K562 (cell line): Measurements from ENCODE around the gene PRKAG2. TPM values are rescaled to one million over a fixed set of nuclear protein-coding genes. Genes with fewer than 3 reads are reported as not detected.

ENCODE experiments used
- ATAC-seq: fragments of 200-7000 bp; cut with Tn5 transposase; 3 replicates; pipeline ENCODE4 v1.9.1; 2020; ENCODE audit warnings: moderate library complexity
- BruUV-seq: library from RNA; stranded (reverse); fragments of 400-500 nt; replicated peaks from 2 replicates; lab custom pipeline; 2021; lab: Mats Ljungman, UMichigan
- CTCF ChIA-PET: fragments of 300-600 bp; formaldehyde crosslinking; extraction: SDS; loops from one replicate; lab custom pipeline; 2021; ENCODE audit warnings: low intra/inter-chr PET ratio; lab: Yijun Ruan, JAX
- POLR2A ChIA-PET: fragments of 300-600, 350-650 bp; sonication (Branson Sonifier 250); formaldehyde crosslinking; extraction: SDS; loops from one replicate; lab custom pipeline; 2021; ENCODE audit warnings: antibody characterized with exemption, inconsistent platforms; lab: Yijun Ruan, JAX
- DNase-seq, 4 experiments: peaks; one replicate each; pipeline versions ENCODE4 v3.0.0 to v3.0.0-alpha.2; 2011 to 2018; ENCODE audit warnings: low spot score in 3 of 4, mixed read lengths in 3 of 4; ENCODE audit errors: extremely low read depth in 1 of 4
- FAIRE-seq: peaks from 2 replicates; lab custom pipeline; 2011; peaks lifted over from hg19 to GRCh38; lab: Jason Lieb, UNC
- H2AFZ ChIP-seq: 2 replicates; pipeline ENCODE4 v1.6.0; 2011; ENCODE audit warnings: low read depth, low read length, control low read depth, inconsistent platforms
- H3K27ac ChIP-seq: fragments of 200-600 bp; 3 replicates; pipeline ENCODE4 v1.8.0; 2011; ENCODE audit warnings: low read depth, mild to moderate bottlenecking, control low read depth, inconsistent platforms, low read length, moderate library complexity, mixed read lengths; ENCODE audit errors: extremely low read depth
- H3K27me3 ChIP-seq, 2 experiments: fragments of 300-600 bp in 1 of 2; 2 replicates in 1 of 2; 3 replicates in 1 of 2; pipeline versions ENCODE4 v1.6.0 to v1.8.0; 2011; ENCODE audit warnings: inconsistent platforms in 2 of 2, low read length in 2 of 2, mild to moderate bottlenecking in 1 of 2, mixed read lengths in 1 of 2, moderate library complexity in 1 of 2; ENCODE audit not compliant: control insufficient read depth in 2 of 2, insufficient read depth in 2 of 2
- H3K36me3 ChIP-seq: fragments of 300-600 bp; 3 replicates; pipeline ENCODE4 v1.8.0; 2011; ENCODE audit warnings: mild to moderate bottlenecking, low read length, inconsistent platforms; ENCODE audit not compliant: control insufficient read depth, insufficient read depth
- H3K4me1 ChIP-seq, 2 experiments: fragments of 200-600 bp in 1 of 2; replicated peaks in 1 of 2; 2 replicates in 1 of 2; 3 replicates in 1 of 2; pipeline versions ENCODE4 v1.5.1 to v1.8.0; 2011; ENCODE audit warnings: inconsistent platforms in 2 of 2, low read length in 2 of 2, mild to moderate bottlenecking in 1 of 2, mixed read lengths in 1 of 2, moderate library complexity in 1 of 2; ENCODE audit not compliant: control insufficient read depth in 2 of 2, insufficient read depth in 2 of 2
- H3K4me2 ChIP-seq: 2 replicates; pipeline ENCODE4 v1.6.1; 2011; ENCODE audit warnings: low read length, control low read depth, inconsistent platforms, mixed read lengths; ENCODE audit not compliant: insufficient read depth
- H3K4me3 ChIP-seq: fragments of 200-600 bp; sonication (generic), shearing (Covaris generic); 2 replicates; pipeline ENCODE4 v1.5.1; 2016; ENCODE audit warnings: control low read depth, inconsistent platforms
- H3K79me2 ChIP-seq: fragments of 200-600 bp; 3 replicates; pipeline ENCODE4 v1.8.0; 2011; ENCODE audit warnings: low read length, inconsistent platforms; ENCODE audit not compliant: control insufficient read depth, insufficient read depth
- H3K9ac ChIP-seq, 2 experiments: 2 replicates each; pipeline versions ENCODE4 v1.6.0 to v1.6.1; 2011; ENCODE audit warnings: low read depth in 2 of 2, low read length in 2 of 2, control low read depth in 1 of 2, inconsistent platforms in 1 of 2, mild to moderate bottlenecking in 1 of 2, mixed read lengths in 1 of 2; ENCODE audit not compliant: insufficient read depth in 1 of 2
- H3K9me1 ChIP-seq: one replicate; pipeline ENCODE4 v1.6.0; 2011; ENCODE audit warnings: inconsistent platforms, mild to moderate bottlenecking, low read length, moderate library complexity; ENCODE audit not compliant: control insufficient read depth, insufficient read depth
- H3K9me3 ChIP-seq: replicated peaks from 2 replicates; pipeline ENCODE4 v1.5.1; 2011; ENCODE audit warnings: low read depth, low read length, inconsistent platforms; ENCODE audit not compliant: control insufficient read depth, insufficient read depth
- H4K20me1 ChIP-seq: replicated peaks from 2 replicates; pipeline ENCODE4 v1.6.1; 2011; ENCODE audit warnings: low read length, inconsistent platforms, mixed read lengths; ENCODE audit not compliant: control insufficient read depth, insufficient read depth
- ARID2 ChIP-seq: fragments of 450-650 bp; IDR thresholded peaks from 2 replicates; pipeline ENCODE4 v1.6.1; 2017; ENCODE audit warnings: antibody characterized with exemption, mild to moderate bottlenecking
- BACH1 ChIP-seq: fragments of 200-800 bp; sonication (Bioruptor generic); IDR thresholded peaks from 2 replicates; pipeline ENCODE4 v1.6.1; 2016; ENCODE audit warnings: missing genetic modification characterization, missing compliant biosample characterization
- CBFA2T2 ChIP-seq: fragments of 450-650 bp; conservative IDR thresholded peaks from 2 replicates; pipeline ENCODE4 v1.6.1; 2017; ENCODE audit warnings: mild to moderate bottlenecking
- CCAR2 ChIP-seq: fragments of 200-400 bp; formaldehyde crosslinking; IDR thresholded peaks from 2 replicates; pipeline ENCODE4 v1.6.1; 2017; ENCODE audit warnings: mild to moderate bottlenecking, low read depth, low read length
- E2F3 ChIP-seq: fragments of 250-450 bp; sonication (Bioruptor Pico); IDR thresholded peaks from 2 replicates; pipeline ENCODE4 v1.4.0; 2020; ENCODE audit warnings: mild to moderate bottlenecking
- ELK3 ChIP-seq: fragments of 450-650 bp; formaldehyde crosslinking; IDR thresholded peaks from 2 replicates; pipeline ENCODE4 v1.4.0; 2020; ENCODE audit warnings: mild to moderate bottlenecking
- HIVEP1 ChIP-seq: fragments of 250-450 bp; sonication (Bioruptor Pico); IDR thresholded peaks from 2 replicates; pipeline ENCODE4 v1.4.0; 2020; ENCODE audit warnings: mild to moderate bottlenecking
- KAT2B ChIP-seq: IDR thresholded peaks from one replicate; pipeline ENCODE4 v1.6.1; 2012; ENCODE audit warnings: low read depth, mild to moderate bottlenecking, control low read depth, inconsistent platforms, low read length, moderate library complexity
- POLR3G ChIP-seq: IDR thresholded peaks from 2 replicates; pipeline ENCODE4 v1.6.1; 2011; ENCODE audit not compliant: insufficient read length, insufficient replicate concordance; ENCODE audit errors: extremely low read depth
- RBM22 ChIP-seq: fragments of 200-400 bp; formaldehyde crosslinking; IDR thresholded peaks from 2 replicates; pipeline ENCODE4 v1.6.1; 2018; ENCODE audit warnings: low read length, low read depth; ENCODE audit not compliant: poor library complexity, severe bottlenecking
- SREBF2 ChIP-seq: sonication (generic); formaldehyde crosslinking; IDR thresholded peaks from 2 replicates; pipeline ENCODE4 v1.4.0; 2020; ENCODE audit warnings: mild to moderate bottlenecking, missing genetic modification reagents
- ZNF644 ChIP-seq: fragments of 200-800 bp; sonication (Bioruptor generic); IDR thresholded peaks from 2 replicates; pipeline ENCODE4 v1.6.1; 2016; ENCODE audit warnings: low read depth, missing genetic modification characterization, missing compliant biosample characterization
- WGBS: fragments of 100-300 bp; shearing (Covaris generic); methylation state at CpG from one replicate; pipeline ENCODE4 v1.1.6; 2016; ENCODE audit warnings: low coverage, mixed read lengths; ENCODE audit not compliant: insufficient coverage; ENCODE audit errors: missing lambda C conversion rate; 5-methylcytosine and 5-hydroxymethylcytosine counted together
- in situ Hi-C: fragments of 300-500 bp; cut with MboI; formaldehyde crosslinking; loops from 4 replicates; pipeline ENCODE4 v1.15.0; 2018; ENCODE audit warnings: inconsistent platforms, mixed read lengths
- intact Hi-C: fragments of 100-400 bp; cut with micrococcal nuclease; formaldehyde crosslinking; loops from 2 replicates; pipeline ENCODE4 v1.14.2; 2022
- polyA plus RNA-seq, 8 experiments: library from polyadenylated mRNA; depleted of rRNA in 4 of 8; stranded (reverse) in 5 of 8; unstranded in 3 of 8; fragments of >200 nt; fragmentation: Nextera tagmentation in 2 of 8; fragmentation: Illumina TruSeq in 1 of 8; extraction: Ambion mirVana in 2 of 8; extraction: Trizol in 1 of 8; gene quantifications; 2 replicates each; pipeline versions ENCODE4 v1.2.1 to v1.2.3, GENCODE V29; 2011 to 2014; ENCODE audit warnings: inconsistent platforms in 1 of 8, missing spikeins in 1 of 8
- total RNA-seq, 7 experiments: library from RNA; depleted of rRNA in 6 of 7; stranded (reverse); fragments of >200 nt in 6 of 7; fragmentation: Illumina TruSeq in 2 of 7; extraction: Trizol in 2 of 7; gene quantifications; 2 replicates each; pipeline versions ENCODE4 v1.2.1 to v1.2.3, GENCODE V29; 2011 to 2021; ENCODE audit warnings: low replicate concordance in 1 of 7
- TF ChIP-seq, protein P1 (sequence below), 2 experiments: fragments of 450-650 bp; formaldehyde crosslinking in 1 of 2; IDR thresholded peaks; 2 replicates each; pipeline versions ENCODE4 v1.4.0 to v1.6.1; 2014 to 2020; ENCODE audit warnings: mild to moderate bottlenecking in 2 of 2, borderline replicate concordance in 1 of 2, low read depth in 1 of 2

The PRKAG2 gene
- total and polyA plus RNA-seq, 9 of the 15 experiments (the other 6 are each of a cell fraction or from before 2014, with no cell fraction given), result 0.99 to 5.6 (median 3.3) TPM

DNA sequence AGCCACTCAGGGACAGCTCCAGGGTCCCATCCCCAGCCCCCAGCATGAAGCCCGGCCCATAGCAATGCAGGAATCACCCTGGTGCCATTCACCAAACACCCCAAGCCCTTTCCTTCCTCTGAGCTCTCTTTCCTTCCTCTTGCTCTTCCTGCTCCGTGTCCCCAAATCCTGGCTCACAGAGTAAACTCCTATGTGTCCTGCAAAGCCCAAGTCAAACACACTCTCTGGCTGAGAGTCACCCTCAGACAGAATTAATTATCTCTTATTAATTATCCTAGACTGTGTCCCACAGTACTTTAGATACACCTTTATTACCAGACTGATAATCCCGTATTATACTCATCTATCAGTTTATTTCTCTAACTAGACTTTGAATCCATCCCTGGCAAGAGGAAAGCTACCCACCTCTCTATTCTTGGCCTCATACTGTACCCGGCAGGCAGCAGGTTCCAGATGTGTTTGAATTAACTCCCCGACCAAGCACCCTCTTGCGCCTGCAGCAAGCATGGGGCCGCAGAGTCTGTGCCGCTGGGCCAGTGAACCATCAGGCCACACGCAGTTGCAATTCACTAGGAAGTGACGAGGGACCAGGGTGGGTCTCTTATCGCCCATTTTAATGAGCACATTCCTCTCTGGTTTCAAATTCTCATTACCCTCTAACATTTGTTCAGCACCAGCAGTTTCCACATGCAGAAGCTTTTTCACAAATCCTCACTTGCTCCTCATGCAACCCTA is 86.7 kb downstream of the PRKAG2 start:
- no peak for ATAC-seq
- POLR2A ChIA-PET, result interaction anchor here (0.5 to 0.6 kb wide), 2 partner anchors 538 to 1013 kb away, joined by 3 to 4 read pairs; no protein-coding TSS in a partner anchor
- in situ Hi-C loops, result no loop called here
- CTCF ChIA-PET, result interaction anchor here (0.8 kb wide), 1 partner anchor 158 kb away, joined by 4 read pairs; no protein-coding TSS in a partner anchor
- TF ChIP-seq ARID2, result no peak
- TF ChIP-seq CBFA2T2, result no peak
- TF ChIP-seq RBM22, result no peak
- no peak for TF ChIP-seq CCAR2
- TF ChIP-seq BACH1 (tag), result no peak
- TF ChIP-seq, protein P1, sequence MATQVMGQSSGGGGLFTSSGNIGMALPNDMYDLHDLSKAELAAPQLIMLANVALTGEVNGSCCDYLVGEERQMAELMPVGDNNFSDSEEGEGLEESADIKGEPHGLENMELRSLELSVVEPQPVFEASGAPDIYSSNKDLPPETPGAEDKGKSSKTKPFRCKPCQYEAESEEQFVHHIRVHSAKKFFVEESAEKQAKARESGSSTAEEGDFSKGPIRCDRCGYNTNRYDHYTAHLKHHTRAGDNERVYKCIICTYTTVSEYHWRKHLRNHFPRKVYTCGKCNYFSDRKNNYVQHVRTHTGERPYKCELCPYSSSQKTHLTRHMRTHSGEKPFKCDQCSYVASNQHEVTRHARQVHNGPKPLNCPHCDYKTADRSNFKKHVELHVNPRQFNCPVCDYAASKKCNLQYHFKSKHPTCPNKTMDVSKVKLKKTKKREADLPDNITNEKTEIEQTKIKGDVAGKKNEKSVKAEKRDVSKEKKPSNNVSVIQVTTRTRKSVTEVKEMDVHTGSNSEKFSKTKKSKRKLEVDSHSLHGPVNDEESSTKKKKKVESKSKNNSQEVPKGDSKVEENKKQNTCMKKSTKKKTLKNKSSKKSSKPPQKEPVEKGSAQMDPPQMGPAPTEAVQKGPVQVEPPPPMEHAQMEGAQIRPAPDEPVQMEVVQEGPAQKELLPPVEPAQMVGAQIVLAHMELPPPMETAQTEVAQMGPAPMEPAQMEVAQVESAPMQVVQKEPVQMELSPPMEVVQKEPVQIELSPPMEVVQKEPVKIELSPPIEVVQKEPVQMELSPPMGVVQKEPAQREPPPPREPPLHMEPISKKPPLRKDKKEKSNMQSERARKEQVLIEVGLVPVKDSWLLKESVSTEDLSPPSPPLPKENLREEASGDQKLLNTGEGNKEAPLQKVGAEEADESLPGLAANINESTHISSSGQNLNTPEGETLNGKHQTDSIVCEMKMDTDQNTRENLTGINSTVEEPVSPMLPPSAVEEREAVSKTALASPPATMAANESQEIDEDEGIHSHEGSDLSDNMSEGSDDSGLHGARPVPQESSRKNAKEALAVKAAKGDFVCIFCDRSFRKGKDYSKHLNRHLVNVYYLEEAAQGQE (IDR thresholded peaks at IDR 0.05; ENCODE audit: borderline replicate concordance), result no peak
- TF ChIP-seq, protein P1 (CRISPR knock-in tag; IDR thresholded peaks at IDR 0.05; ENCODE audit: low read depth), result no peak
- no peak for TF ChIP-seq HIVEP1 (CRISPR knock-in tag)
- TF ChIP-seq ELK3 (CRISPR knock-in tag), result no peak
- TF ChIP-seq SREBF2 (CRISPR knock-in tag), result no peak
- no peak for TF ChIP-seq KAT2B
- no peak for TF ChIP-seq E2F3 (CRISPR knock-in tag)
- no peak for TF ChIP-seq ZNF644 (tag)
- no peak for TF ChIP-seq POLR3G
- TF ChIP-seq, all 486 proteins: peak for 0
- intact Hi-C loops, result no loop called here
- Histone ChIP-seq H3K79me2 (no peaks in the 10 kb centered on the region), H3K36me3 (no peaks in the 10 kb centered on the region), H3K4me1 (peaks cover 0 to 7% of the 10 kb centered on the region in 2 experiments; a peak in 1 of 5 replicates), H3K4me3 (no peak overlapping the region), H3K9me1 (no peaks in the 10 kb centered on the region), H3K9me3 (no peaks in the 10 kb centered on the region), H4K20me1 (peaks cover 7% of the 10 kb centered on the region; the same call in 1 of the 2 replicates), H3K27me3 (peaks cover 64 to 80% of the 10 kb centered on the region in 2 experiments), H2AFZ (no peak overlapping the region), H3K9ac (no peak overlapping the region), H3K4me2 (no peak overlapping the region), H3K27ac (no peak overlapping the region)
- DNase-seq (no peak), FAIRE-seq (no peak)
- 1% methylated on average over 11 of the region's 11 CpGs for WGBS
- BruUV-seq, result no TSS peak
